Sigmoid colon (tissue), 7 donors: ENCODE results near the gene UBASH3A. TPM values are rescaled to one million over a fixed set of nuclear protein-coding genes. Genes with fewer than 3 reads are reported as not detected.

Source experiments
- DNase-seq: peaks from one replicate; pipeline ENCODE4 v3.0.0-alpha.2; 2019
- H3K27ac ChIP-seq, 4 donors: fragments of 200-600 bp; sonication (generic); one replicate each; pipeline ENCODE4 v1.5.1; 2016 to 2019; ENCODE audit warnings: mild to moderate bottlenecking in 1 of 4
- H3K27me3 ChIP-seq, 3 donors: fragments of 200-600 bp; sonication (generic); one replicate each; pipeline ENCODE4 v1.5.1; 2019; ENCODE audit warnings: mild to moderate bottlenecking in 1 of 3
- H3K36me3 ChIP-seq, 4 donors: fragments of 200-600 bp; sonication (generic); one replicate each; pipeline ENCODE4 v1.5.1; 2016 to 2019
- H3K4me1 ChIP-seq, 4 donors: fragments of 200-600 bp; sonication (generic); one replicate each; pipeline ENCODE4 v1.5.1; 2017 to 2019
- H3K4me3 ChIP-seq, 4 donors: fragments of 200-600 bp; sonication (generic); one replicate each; pipeline ENCODE4 v1.5.1; 2017 to 2019; ENCODE audit warnings: mild to moderate bottlenecking in 2 of 4, moderate library complexity in 1 of 4
- H3K9me3 ChIP-seq, 4 donors: fragments of 200-600 bp in 3 of 4; sonication (generic) in 3 of 4; one replicate each; pipeline versions ENCODE4 v1.5.1 to v1.6.1; 2013 to 2019
- EP300 ChIP-seq, 4 donors: sonication (generic); formaldehyde crosslinking; IDR thresholded peaks; one replicate each; pipeline ENCODE4 v1.6.1; 2017; ENCODE audit warnings: antibody characterized with exemption in 4 of 4
- POLR2A ChIP-seq, 2 donors: fragments of 450-650 bp; IDR thresholded peaks; one replicate each; pipeline ENCODE4 v1.6.1; 2016; ENCODE audit warnings: antibody characterized with exemption in 2 of 2, mild to moderate bottlenecking in 2 of 2, moderate library complexity in 2 of 2
- POLR2AphosphoS5 ChIP-seq, 4 donors: sonication (generic); formaldehyde crosslinking; IDR thresholded peaks; one replicate each; pipeline ENCODE4 v1.6.1; 2017; ENCODE audit warnings: antibody characterized with exemption in 4 of 4
- WGBS, 2 donors: extraction: QIAGEN DNeasy Blood & Tissue Kit; methylation state at CpG; one replicate each; pipeline ENCODE4 v1.1.7; 2013; 5-methylcytosine and 5-hydroxymethylcytosine counted together
- intact Hi-C: fragments of 100-400 bp; cut with DNase I; formaldehyde crosslinking; loops from one replicate; pipeline ENCODE4 v1.15.1; 2023
- polyA plus RNA-seq, 3 donors: library from polyadenylated mRNA; stranded (reverse); fragments of 200-250 nt; gene quantifications; one replicate each; pipeline ENCODE4 v1.2.3, GENCODE V29; 2013
- total RNA-seq, 4 donors: library from RNA; depleted of rRNA; stranded (reverse); fragments of >200 nt; gene quantifications; one replicate each; pipeline ENCODE4 v1.1.0, GENCODE V29; 2016
- TF ChIP-seq, protein P1 (sequence below), 4 experiments: fragments of 450-650 bp in 3 of 4; fragments of 200-600 bp in 1 of 4; IDR thresholded peaks; one replicate each; pipeline ENCODE4 v1.5.1; 2016 to 2019; ENCODE audit warnings: antibody characterized with exemption in 4 of 4, mild to moderate bottlenecking in 3 of 4, moderate library complexity in 2 of 4
- donor health status: healthy with polysubstance abuse.
- donor health status: Bipolar disorder and iron deficiency.
- donor health status: healthy.

UBASH3A gene
- total and polyA plus RNA-seq, 7 donors = 3.9 TPM; not detected in 6

DNA sequence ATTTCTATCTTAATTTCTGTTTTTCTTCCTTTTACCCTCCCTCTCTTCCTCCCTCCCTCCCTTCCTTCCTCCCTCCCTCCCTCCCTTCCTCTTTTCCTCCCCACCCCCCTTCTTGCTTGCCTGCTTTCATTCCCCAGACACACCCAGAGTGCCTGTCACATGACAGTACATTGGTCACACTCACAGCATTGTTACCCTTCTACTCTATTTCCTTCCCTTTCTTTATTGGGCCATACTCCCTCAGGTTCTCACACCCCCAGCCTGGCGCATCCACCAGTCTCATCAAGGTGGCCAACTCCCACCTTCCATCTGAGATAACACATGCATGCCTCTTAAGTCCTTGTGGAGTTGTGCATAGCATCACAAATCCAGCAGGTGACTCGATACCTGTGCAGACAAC, 18.7 kb upstream of the UBASH3A start:
- no peaks in the 10 kb centered on the region for H3K36me3 ChIP-seq
- intact Hi-C loops = no loop called here
- no peaks in the 10 kb centered on the region for H3K4me1 ChIP-seq
- H3K27me3 ChIP-seq = peaks cover 3 to 25% (median 3%) of the 10 kb centered on the region in 3 donors
- peaks cover 0 to 4% (median 0%) of the 10 kb centered on the region in 4 donors for H3K9me3 ChIP-seq
- no peak overlapping the region for H3K27ac ChIP-seq
- no peak overlapping the region for H3K4me3 ChIP-seq
- 54 to 68% methylated on average over 2 of the region's 2 CpGs for WGBS, 2 donors
- DNase-seq = no peak
- TF ChIP-seq, protein P1, sequence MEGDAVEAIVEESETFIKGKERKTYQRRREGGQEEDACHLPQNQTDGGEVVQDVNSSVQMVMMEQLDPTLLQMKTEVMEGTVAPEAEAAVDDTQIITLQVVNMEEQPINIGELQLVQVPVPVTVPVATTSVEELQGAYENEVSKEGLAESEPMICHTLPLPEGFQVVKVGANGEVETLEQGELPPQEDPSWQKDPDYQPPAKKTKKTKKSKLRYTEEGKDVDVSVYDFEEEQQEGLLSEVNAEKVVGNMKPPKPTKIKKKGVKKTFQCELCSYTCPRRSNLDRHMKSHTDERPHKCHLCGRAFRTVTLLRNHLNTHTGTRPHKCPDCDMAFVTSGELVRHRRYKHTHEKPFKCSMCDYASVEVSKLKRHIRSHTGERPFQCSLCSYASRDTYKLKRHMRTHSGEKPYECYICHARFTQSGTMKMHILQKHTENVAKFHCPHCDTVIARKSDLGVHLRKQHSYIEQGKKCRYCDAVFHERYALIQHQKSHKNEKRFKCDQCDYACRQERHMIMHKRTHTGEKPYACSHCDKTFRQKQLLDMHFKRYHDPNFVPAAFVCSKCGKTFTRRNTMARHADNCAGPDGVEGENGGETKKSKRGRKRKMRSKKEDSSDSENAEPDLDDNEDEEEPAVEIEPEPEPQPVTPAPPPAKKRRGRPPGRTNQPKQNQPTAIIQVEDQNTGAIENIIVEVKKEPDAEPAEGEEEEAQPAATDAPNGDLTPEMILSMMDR (IDR thresholded peaks at IDR 0.05) = no peak
- TF ChIP-seq POLR2AphosphoS5 (IDR thresholded peaks at IDR 0.05) = no peak
- TF ChIP-seq EP300 (IDR thresholded peaks at IDR 0.05) = no peak
- no peak for TF ChIP-seq POLR2A (IDR thresholded peaks at IDR 0.05)

DNA sequence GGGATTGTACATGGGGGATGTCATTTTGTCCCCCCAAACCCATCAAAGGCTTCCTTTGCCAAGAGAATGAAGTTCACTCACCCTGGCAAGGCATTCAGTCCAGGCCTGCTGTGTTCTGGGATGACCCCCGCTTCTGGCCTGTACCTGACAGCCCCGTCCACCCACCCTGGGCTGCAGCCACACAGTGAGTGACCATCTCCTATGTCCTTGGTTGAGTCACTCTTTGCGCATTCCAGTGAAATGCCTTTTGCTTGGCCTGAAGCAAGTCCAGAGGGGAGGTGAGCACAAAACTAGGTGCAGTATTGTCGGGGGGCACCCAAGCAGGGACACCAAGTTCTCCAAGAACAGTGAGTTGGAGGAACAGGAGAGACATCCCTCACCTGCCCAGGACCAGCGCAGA, 18.1 kb upstream of the UBASH3A start:
- H3K9me3 ChIP-seq = peaks cover 0 to 4% (median 0%) of the 10 kb centered on the region in 4 donors
- H3K27me3 ChIP-seq = peaks cover 3 to 25% (median 6%) of the 10 kb centered on the region in 3 donors
- DNase-seq = no peak
- no peaks in the 10 kb centered on the region for H3K4me1 ChIP-seq
- H3K27ac ChIP-seq = no peak overlapping the region
- H3K36me3 ChIP-seq = no peaks in the 10 kb centered on the region
- H3K4me3 ChIP-seq = no peak overlapping the region
- intact Hi-C loops = no loop called here
- 95 to 96% methylated on average over 5 of the region's 5 CpGs for WGBS, 2 donors
- TF ChIP-seq POLR2AphosphoS5 (IDR thresholded peaks at IDR 0.05) (no peak), POLR2A (IDR thresholded peaks at IDR 0.05) (no peak), EP300 (IDR thresholded peaks at IDR 0.05) (no peak)
- TF ChIP-seq, protein P1 (IDR thresholded peaks at IDR 0.05) = no peak

DNA sequence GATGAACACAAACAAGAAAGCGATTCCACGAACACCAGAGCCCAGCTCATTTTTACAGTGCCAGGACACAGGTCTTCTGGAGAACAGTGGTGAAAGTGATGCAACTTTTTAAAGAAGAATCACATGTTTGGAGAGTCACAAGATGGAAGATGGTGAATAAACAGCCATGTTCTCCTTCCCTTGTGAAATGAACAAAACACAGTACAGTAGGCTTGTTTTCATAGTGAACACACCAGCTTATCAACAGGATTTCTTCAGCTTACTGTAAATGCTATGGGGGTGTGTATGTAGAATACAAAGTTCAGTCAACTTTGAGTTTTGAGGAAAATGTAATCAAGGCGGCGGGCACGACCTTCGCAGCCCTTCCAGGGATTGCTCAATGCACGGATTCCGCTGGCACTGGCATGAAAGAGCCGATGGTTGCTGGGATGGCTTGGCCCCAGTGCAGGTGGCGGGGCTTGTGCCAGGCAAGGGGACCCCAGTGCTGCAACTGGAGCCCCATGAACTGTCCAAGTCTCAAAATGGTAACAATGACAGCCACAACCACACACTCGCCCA, 17.6 kb upstream of the UBASH3A start:
- no peak overlapping the region for H3K4me3 ChIP-seq
- H3K27me3 ChIP-seq = peaks cover 3 to 25% (median 8%) of the 10 kb centered on the region in 3 donors
- no peaks in the 10 kb centered on the region for H3K36me3 ChIP-seq
- H3K27ac ChIP-seq = no peak overlapping the region
- peak; percentile 34 for DNase-seq
- WGBS, 2 donors = 46 to 71% methylated on average over 11 of the region's 11 CpGs
- no peaks in the 10 kb centered on the region for H3K4me1 ChIP-seq
- TF ChIP-seq EP300 (IDR thresholded peaks at IDR 0.05) (no peak), POLR2AphosphoS5 (IDR thresholded peaks at IDR 0.05) (no peak), POLR2A (IDR thresholded peaks at IDR 0.05) (no peak)
- intact Hi-C loops = no loop called here
- H3K9me3 ChIP-seq = peaks cover 0 to 4% (median 0%) of the 10 kb centered on the region in 4 donors

DNA sequence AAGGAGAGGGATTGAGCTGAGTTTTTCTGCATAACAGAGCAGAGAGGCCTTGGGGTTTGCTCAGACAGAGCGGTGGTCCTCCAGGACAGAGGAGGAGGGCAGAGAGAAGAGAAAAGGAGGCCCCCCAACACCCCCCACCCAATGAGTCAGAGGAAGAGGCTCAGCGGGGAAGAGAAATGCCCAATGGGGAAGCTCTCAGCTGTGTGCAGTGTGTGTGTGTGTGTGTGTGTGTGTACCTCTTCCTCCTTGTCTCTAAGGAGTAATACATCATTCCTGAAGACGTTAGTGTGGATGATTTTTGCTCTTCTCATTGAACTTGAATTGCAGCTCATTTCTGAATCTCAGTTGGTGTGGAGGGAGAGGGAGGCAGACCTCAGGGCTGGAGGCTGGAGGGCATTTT, 16.5 kb upstream of the UBASH3A start:
- H3K27ac ChIP-seq = no peak overlapping the region
- H3K4me3 ChIP-seq = no peak overlapping the region
- 57 to 75% methylated on average over 3 of the region's 3 CpGs for WGBS, 2 donors
- peaks cover 0 to 2% (median 0%) of the 10 kb centered on the region in 4 donors for H3K9me3 ChIP-seq
- no peaks in the 10 kb centered on the region for H3K4me1 ChIP-seq
- H3K36me3 ChIP-seq = no peaks in the 10 kb centered on the region
- peaks cover 3 to 30% (median 8%) of the 10 kb centered on the region in 3 donors for H3K27me3 ChIP-seq
- DNase-seq = peak; percentile 22
- TF ChIP-seq EP300 (IDR thresholded peaks at IDR 0.05) = no peak
- TF ChIP-seq POLR2AphosphoS5 (IDR thresholded peaks at IDR 0.05) = no peak
- TF ChIP-seq POLR2A (IDR thresholded peaks at IDR 0.05) = no peak
- TF ChIP-seq, protein P1 (IDR thresholded peaks at IDR 0.05) = no peak
- intact Hi-C loops = no loop called here

DNA sequence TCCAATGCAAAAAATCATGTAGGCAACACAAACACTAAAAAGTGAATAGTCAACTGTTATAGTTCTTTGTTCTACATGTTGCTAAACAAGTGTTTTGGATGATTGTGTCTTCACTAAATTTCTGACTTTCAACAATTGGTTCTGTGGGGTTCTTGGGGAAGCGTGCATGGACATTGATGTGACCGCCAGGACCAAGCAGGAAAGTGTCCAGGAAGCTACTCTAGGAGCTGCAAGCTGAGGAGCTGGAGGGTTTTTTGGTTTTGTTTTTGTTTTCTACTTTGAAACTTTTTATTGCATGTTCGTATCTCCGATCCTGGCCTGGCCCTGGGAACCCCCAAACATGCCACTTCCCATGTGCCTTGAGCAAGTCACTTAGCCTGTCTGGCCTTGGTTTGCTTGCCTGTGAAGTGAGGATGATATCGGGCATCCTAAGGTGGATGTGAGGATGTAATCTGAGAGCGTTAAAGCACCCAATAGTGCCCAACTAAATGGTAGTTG, 15.8 kb upstream of the UBASH3A start:
- H3K9me3 ChIP-seq = no peaks in the 10 kb centered on the region
- no peaks in the 10 kb centered on the region for H3K36me3 ChIP-seq
- WGBS, 2 donors = 89 to 90% methylated on average over 6 of the region's 6 CpGs
- TF ChIP-seq POLR2AphosphoS5 (IDR thresholded peaks at IDR 0.05) = no peak
- no peak for TF ChIP-seq EP300 (IDR thresholded peaks at IDR 0.05)
- no peak for TF ChIP-seq POLR2A (IDR thresholded peaks at IDR 0.05)
- TF ChIP-seq, protein P1 (IDR thresholded peaks at IDR 0.05) = no peak
- H3K27ac ChIP-seq = no peak overlapping the region
- no peaks in the 10 kb centered on the region for H3K4me1 ChIP-seq
- H3K4me3 ChIP-seq = no peak overlapping the region
- intact Hi-C loops = no loop called here
- peaks cover 3 to 30% (median 8%) of the 10 kb centered on the region in 3 donors for H3K27me3 ChIP-seq
- peak; percentile 20 for DNase-seq
